K562 treated with DMSO at 1 percent for 24 hours (cell line): ENCODE data around the gene TMEM266. TPM values are rescaled to one million over a fixed set of nuclear protein-coding genes. Genes with fewer than 3 reads are reported as not detected.

Source experiments
- total RNA-seq: library from RNA; unstranded; fragments of 300-600 nt; gene quantifications from 2 replicates; pipeline ENCODE4 v1.2.3, GENCODE V29; 2022; ENCODE audit warnings: low read depth; ENCODE audit not compliant: insufficient read depth

TMEM266 gene, protein sequence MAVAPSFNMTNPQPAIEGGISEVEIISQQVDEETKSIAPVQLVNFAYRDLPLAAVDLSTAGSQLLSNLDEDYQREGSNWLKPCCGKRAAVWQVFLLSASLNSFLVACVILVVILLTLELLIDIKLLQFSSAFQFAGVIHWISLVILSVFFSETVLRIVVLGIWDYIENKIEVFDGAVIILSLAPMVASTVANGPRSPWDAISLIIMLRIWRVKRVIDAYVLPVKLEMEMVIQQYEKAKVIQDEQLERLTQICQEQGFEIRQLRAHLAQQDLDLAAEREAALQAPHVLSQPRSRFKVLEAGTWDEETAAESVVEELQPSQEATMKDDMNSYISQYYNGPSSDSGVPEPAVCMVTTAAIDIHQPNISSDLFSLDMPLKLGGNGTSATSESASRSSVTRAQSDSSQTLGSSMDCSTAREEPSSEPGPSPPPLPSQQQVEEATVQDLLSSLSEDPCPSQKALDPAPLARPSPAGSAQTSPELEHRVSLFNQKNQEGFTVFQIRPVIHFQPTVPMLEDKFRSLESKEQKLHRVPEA
- total RNA-seq: not detected in 2 replicates

DNA sequence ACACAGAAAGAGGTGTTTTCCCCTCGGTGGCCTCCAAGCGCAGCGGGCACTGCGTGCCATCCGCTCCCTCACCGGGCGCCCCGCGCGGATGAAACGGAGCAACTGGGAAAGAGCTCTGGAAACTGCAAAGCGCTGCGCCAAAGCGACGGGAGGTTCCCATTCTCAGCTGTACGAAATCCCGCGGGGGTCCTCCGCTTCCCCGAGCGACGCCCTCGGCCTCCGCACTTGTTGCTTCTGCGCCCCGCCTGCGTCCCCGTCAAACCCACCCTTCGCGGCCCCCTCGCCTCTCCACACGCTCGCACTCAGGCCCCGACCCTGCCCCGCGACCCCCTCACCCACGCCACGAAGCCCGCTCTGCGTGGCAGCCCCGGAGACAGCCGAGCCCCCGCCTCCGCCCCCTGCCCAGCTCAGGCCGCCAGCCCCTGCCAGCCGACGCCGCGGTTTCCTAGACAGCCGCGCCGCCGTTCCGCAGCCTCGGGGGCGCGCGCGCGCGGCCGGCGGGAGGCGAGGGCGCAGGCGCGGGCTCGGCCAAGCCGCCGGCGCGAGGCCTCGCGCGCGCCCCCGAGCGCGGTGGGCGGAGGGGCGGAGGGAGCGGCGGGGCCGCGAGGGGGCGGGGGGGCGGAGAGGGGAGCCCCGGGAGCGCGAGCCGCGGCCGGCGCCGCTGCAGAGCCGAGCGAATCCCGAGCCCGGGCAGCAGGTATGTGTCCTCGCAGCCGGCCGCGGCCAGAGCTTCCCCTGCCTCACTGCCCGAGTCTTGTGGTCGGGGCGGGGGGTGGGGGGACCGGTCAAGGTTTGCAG is at the start of gene TMEM266:
Gene TMEM266, plus strand, starts transcription at position 666 of the 798 bp plus-strand sequence. CDS start 74,279 bp downstream, outside the sequence.

DNA sequence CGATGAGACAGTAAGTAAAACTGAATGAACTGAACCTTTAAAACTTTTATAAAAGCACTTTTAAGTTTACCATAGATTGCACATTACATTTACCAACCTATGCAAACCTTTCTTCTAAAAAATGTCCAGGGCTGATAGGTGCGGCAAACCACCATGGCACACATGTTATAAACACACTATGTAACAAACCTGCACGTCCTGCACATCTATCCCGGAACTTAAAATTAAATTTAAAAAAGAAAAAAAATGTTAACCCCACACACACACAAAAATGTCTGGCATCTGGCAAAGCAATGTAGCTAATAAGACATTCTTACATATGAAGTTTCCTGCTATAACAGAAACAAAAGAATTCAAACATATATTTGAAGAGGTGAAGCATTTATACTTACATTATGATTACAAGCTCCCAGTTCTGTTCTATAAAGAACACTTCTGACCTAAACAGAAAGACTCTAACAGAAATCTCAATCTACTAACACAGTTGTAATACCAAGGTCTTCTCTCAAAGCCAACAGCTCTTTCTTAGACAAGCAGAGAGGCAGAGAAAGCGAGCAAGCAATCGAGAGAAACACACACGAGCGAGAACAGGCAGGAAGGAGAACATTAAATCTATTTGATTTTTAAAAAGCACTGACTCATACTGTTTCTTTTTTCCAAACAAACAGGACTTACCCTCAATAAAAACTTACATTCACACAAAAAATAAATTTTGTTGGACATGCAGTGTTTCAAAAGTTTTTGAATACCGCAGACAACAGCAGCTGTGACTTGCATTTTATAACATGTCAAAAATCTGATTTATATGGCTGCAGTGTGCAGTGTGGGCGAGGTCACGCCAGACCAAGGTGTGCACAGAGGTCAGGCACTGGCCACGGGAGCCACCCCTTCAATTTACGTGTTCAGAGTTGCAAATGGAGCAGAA is 47.9 kb upstream of the TMEM266 start, which contains the start of gene NRG4:
Gene NRG4, minus strand, starts transcription at position 798 of the 925 bp plus-strand sequence. CDS start 1,194 bp downstream, outside the sequence.

Other genes with a start within 250 kb of the TMEM266 start
- gene UBE2Q2, start 216.5 kb upstream of the TMEM266 start, total RNA-seq: 8.2 and 8.7 TPM in 2 replicates
- 50.9 and 56.0 TPM in 2 replicates for gene FBXO22, start 156.1 kb upstream of the TMEM266 start, total RNA-seq
- gene NRG4, start 47.6 kb upstream of the TMEM266 start, total RNA-seq: 1.1 and 3.8 TPM in 2 replicates